Adrenal gland (tissue), 12 donors: ENCODE data around the gene MAML2. TPM values are rescaled to one million over a fixed set of nuclear protein-coding genes. Genes with fewer than 3 reads are reported as not detected.

ENCODE experiments used
- DNase-seq, 7 donors: peaks; one replicate each; pipeline ENCODE4 v3.0.0-alpha.2; 2019 to 2020
- H3K27ac ChIP-seq, 5 donors: fragments of 200-600 bp; sonication (generic) in 4 of 5; 1 replicate in 3 of 5; 2 replicates in 2 of 5; pipeline versions ENCODE4 v1.5.1 to v1.8.0; 2016 to 2020; ENCODE audit warnings: mild to moderate bottlenecking in 1 of 5
- H3K27me3 ChIP-seq: fragments of 200-600 bp; 2 replicates; pipeline ENCODE4 v1.8.0; 2021
- H3K36me3 ChIP-seq, 2 donors: fragments of 200-600 bp; replicated peaks in 1 of 2; 1 replicate in 1 of 2; 2 replicates in 1 of 2; pipeline versions ENCODE4 v1.5.1 to v1.8.0; 2018 to 2022
- H3K4me1 ChIP-seq, 2 donors: fragments of 200-600 bp; replicated peaks in 1 of 2; 1 replicate in 1 of 2; 2 replicates in 1 of 2; pipeline versions ENCODE4 v1.5.1 to v1.8.0; 2018 to 2021
- H3K4me3 ChIP-seq, 4 donors: fragments of 200-600 bp; sonication (generic) in 3 of 4; one replicate each; pipeline ENCODE4 v1.5.1; 2016 to 2018
- H3K9me3 ChIP-seq, 3 donors: fragments of 200-600 bp; sonication (generic) in 1 of 3; replicated peaks in 1 of 3; 1 replicate in 2 of 3; 2 replicates in 1 of 3; pipeline versions ENCODE4 v1.5.1 to v1.8.0; 2016 to 2021
- POLR2A ChIP-seq, 2 donors: fragments of 450-650 bp; IDR thresholded peaks; one replicate each; pipeline ENCODE4 v1.6.1; 2017; ENCODE audit warnings: antibody characterized with exemption in 2 of 2, mild to moderate bottlenecking in 2 of 2, moderate library complexity in 1 of 2
- WGBS, 4 donors: extraction: QIAGEN DNeasy Blood & Tissue Kit in 2 of 4; methylation state at CpG; one replicate each; pipeline versions ENCODE4 v1.1.5 to v1.1.7; 2013 to 2017; 5-methylcytosine and 5-hydroxymethylcytosine counted together
- intact Hi-C, 2 donors: fragments of 100-400 bp; cut with DNase I; formaldehyde crosslinking; loops; one replicate each; pipeline versions ENCODE4 v1.14.1 to v1.15.0; 2022 to 2023
- polyA plus RNA-seq, 3 donors: library from polyadenylated mRNA; stranded (reverse); fragments of 200-250 nt in 2 of 3; fragments of 350-450 nt in 1 of 3; fragmentation: Illumina TruSeq in 1 of 3; extraction: RNeasy Lipid Tissue Mini Kit (QIAGEN cat#74804) in 1 of 3; gene quantifications; one replicate each; pipeline ENCODE4 v1.2.3, GENCODE V29; 2013 to 2014
- total RNA-seq, 9 donors: library from RNA; depleted of rRNA in 4 of 9; stranded (reverse); fragments of >200 nt in 4 of 9; fragments of 120-200 nt in 1 of 9; fragmentation: NEBNext Ultra II Directional in 1 of 9; extraction: Animal tissue kit (Norgen Biotek cat#: 25700) in 1 of 9; gene quantifications; one replicate each; pipeline versions ENCODE4 v1.1.0 to v1.2.4, GENCODE V29; 2013 to 2023
- TF ChIP-seq, protein P1 (sequence below), 6 experiments: fragments of 450-650 bp in 4 of 6; fragments of 200-600 bp in 2 of 6; sonication (generic) in 1 of 6; IDR thresholded peaks; 1 replicate in 5 of 6; 2 replicates in 1 of 6; pipeline versions ENCODE4 v1.5.1 to v1.8.0; 2016 to 2021; ENCODE audit warnings: antibody characterized with exemption in 6 of 6, mild to moderate bottlenecking in 2 of 6, moderate library complexity in 1 of 6
- donor health status: healthy with polysubstance abuse.
- donor health status: Bipolar disorder and iron deficiency.
- donor health status: DM: yes; HTN: yes; CAD: no.
- donor health status: DM: no; HTN: no; CAD: no.
- donor health status: DM: no; HTN: no; CAD: no.
- donor health status: DM: yes; HTN: yes; CAD: no.

The MAML2 gene
- total and polyA plus RNA-seq, 12 donors, result 1.4 to 19.4 (median 7.6) TPM

DNA sequence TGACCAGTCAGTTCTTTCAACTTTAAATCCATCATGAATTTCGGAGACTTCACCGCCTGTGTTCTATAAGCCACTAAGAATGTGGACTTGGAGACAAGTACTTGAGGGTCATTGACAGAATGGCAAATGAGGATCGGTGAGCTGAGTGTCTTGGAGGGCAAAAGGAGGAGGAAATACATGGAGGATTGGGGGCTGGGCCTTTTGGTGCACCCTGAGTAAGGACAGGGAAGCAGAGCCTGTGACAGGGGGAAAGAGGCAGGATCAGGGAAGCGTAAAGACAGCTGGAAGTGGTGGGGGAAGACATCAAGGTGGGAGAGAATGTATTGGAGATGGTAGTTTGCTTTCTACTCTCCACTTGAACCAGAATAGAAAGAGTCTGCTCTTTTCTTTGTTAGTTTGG is 348.7 kb downstream of the MAML2 start:
- Histone ChIP-seq H3K9me3 (no peaks in the 10 kb centered on the region), H3K4me3 (no peak overlapping the region), H3K4me1 (peaks cover 0 to 4% of the 10 kb centered on the region in 2 donors), H3K27me3 (no peaks in the 10 kb centered on the region), H3K36me3 (no peaks in the 10 kb centered on the region), H3K27ac (no peak overlapping the region)
- 62 to 86% (median 74%) methylated on average over 4 of the region's 4 CpGs for WGBS, 4 donors
- TF ChIP-seq POLR2A (IDR thresholded peaks at IDR 0.05), result no peak
- TF ChIP-seq, protein P1, sequence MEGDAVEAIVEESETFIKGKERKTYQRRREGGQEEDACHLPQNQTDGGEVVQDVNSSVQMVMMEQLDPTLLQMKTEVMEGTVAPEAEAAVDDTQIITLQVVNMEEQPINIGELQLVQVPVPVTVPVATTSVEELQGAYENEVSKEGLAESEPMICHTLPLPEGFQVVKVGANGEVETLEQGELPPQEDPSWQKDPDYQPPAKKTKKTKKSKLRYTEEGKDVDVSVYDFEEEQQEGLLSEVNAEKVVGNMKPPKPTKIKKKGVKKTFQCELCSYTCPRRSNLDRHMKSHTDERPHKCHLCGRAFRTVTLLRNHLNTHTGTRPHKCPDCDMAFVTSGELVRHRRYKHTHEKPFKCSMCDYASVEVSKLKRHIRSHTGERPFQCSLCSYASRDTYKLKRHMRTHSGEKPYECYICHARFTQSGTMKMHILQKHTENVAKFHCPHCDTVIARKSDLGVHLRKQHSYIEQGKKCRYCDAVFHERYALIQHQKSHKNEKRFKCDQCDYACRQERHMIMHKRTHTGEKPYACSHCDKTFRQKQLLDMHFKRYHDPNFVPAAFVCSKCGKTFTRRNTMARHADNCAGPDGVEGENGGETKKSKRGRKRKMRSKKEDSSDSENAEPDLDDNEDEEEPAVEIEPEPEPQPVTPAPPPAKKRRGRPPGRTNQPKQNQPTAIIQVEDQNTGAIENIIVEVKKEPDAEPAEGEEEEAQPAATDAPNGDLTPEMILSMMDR (IDR thresholded peaks at IDR 0.05), result no peak
- DNase-seq, result no peak
- intact Hi-C loops, result no loop called here

DNA sequence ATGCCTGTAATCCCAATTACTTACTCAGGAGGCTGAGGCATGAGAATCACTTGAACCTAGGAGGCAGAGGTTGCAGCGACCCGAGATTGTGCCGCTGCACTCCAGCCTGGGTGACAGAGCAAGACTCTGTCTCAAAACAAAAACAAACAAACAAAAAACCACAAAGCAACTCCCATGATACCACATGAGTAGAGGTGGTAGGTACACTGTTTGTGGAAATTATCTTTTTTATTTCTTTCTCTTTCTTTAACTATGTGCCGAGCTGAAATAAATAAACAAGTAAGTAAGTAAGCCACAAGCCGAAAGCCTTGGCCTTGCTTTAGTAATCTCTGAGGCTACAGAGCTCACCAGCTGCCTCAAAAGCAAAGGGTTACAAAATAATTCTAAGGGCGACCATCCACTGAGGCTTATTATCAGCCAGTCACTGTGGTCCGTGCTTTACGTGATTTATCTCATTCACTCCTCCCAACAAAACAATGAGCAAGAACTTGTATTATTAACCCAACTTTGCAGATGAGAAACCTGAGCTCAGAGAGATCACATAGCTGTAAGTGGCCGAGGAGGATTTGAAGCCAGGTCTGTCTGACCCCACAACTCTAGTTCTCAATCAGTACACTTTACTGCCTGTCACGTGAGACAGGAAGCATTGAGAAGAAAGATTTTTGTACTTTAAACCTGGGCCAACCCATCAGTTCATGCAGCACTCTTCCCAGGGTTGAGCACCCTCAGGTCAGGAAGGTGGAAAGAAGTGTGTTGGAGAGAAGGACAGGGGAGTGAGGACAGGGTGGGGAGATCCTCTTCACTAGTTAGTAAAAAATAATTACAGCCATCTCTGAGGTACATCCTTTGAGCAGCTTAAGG is 349.3 kb downstream of the MAML2 start:
- intact Hi-C loops, result no loop called here
- WGBS, 4 donors, result 69 to 78% (median 75%) methylated on average over 10 of the region's 10 CpGs

DNA sequence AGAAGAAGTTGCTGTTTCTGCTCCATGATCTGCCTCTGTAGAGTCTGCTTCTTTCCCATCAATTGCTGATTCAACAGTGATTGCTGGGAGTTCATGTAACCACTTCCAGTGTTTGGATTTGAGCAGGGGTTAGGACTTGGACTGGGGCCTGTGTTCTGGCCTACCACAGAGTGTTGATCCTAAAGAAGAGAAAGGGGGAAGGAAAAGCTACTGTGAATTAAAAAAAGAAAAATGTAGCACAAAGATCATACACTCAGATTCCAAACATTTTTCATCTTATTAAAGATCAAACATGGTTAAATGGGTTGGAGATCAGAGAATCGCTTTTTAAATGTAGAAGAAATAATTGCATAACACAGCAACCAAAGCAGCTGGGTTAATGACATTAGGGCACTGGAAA is 351.4 kb downstream of the MAML2 start:
- no peaks in the 10 kb centered on the region for H3K36me3 ChIP-seq
- H3K9me3 ChIP-seq, result no peaks in the 10 kb centered on the region
- H3K27me3 ChIP-seq, result no peaks in the 10 kb centered on the region
- no peaks in the 10 kb centered on the region for H3K4me1 ChIP-seq
- no peak for DNase-seq
- intact Hi-C loops, result no loop called here
- 63 to 83% (median 73%) methylated on average over 1 of the region's 1 CpG for WGBS, 4 donors
- H3K4me3 ChIP-seq, result no peak overlapping the region
- H3K27ac ChIP-seq, result peak overlapping the region in 1 of 5 donors; percentile 58
- TF ChIP-seq, protein P1 (IDR thresholded peaks at IDR 0.05), result no peak
- TF ChIP-seq POLR2A (IDR thresholded peaks at IDR 0.05), result no peak

More for the DNA sequence above, 349.3 kb downstream of the MAML2 start:
- Histone ChIP-seq H3K4me3 (no peak overlapping the region), H3K9me3 (no peaks in the 10 kb centered on the region), H3K36me3 (no peaks in the 10 kb centered on the region), H3K27ac (peak overlapping the region in 1 of 5 donors; percentile 45), H3K4me1 (no peaks in the 10 kb centered on the region), H3K27me3 (no peaks in the 10 kb centered on the region)
- no peak for TF ChIP-seq POLR2A (IDR thresholded peaks at IDR 0.05)
- TF ChIP-seq, protein P1 (IDR thresholded peaks at IDR 0.05), result no peak
- DNase-seq, result no peak

- no peak overlapping the region for H3K4me3 ChIP-seq
- H3K36me3 ChIP-seq, result no peaks in the 10 kb centered on the region
- H3K27ac ChIP-seq, result peak overlapping the region in 1 of 5 donors; percentile 58
- TF ChIP-seq, protein P1 (IDR thresholded peaks at IDR 0.05), result no peak
- no peak for TF ChIP-seq POLR2A (IDR thresholded peaks at IDR 0.05)
- intact Hi-C loops, result no loop called here
- no peak for DNase-seq
- 87 to 93% (median 91%) methylated on average over 1 of the region's 1 CpG for WGBS, 4 donors
- H3K27me3 ChIP-seq, result no peaks in the 10 kb centered on the region
- no peaks in the 10 kb centered on the region for H3K4me1 ChIP-seq
- H3K9me3 ChIP-seq, result no peaks in the 10 kb centered on the region
These were observed 351.9 kb downstream of the MAML2 start for GRCh38 chr11:95991101-95991500.
